CD14-positive monocyte (primary cell): ENCODE data around the gene HOXC9. TPM values are rescaled to one million over a fixed set of nuclear protein-coding genes. Genes with fewer than 3 reads are reported as not detected.

Experiments
- DNase-seq, 3 donors: peaks; one replicate each; pipeline ENCODE4 v3.0.0-alpha.2; 2011 to 2022
- H2AFZ ChIP-seq: 2 replicates; pipeline ENCODE4 v1.6.0; 2012; ENCODE audit warnings: mild to moderate bottlenecking, low read depth, low read length, inconsistent platforms; ENCODE audit not compliant: insufficient read depth, poor library complexity, severe bottlenecking
- H3K27ac ChIP-seq, 2 donors: 1 replicate in 1 of 2; 2 replicates in 1 of 2; pipeline ENCODE4 v1.5.1; 2012 to 2013; ENCODE audit warnings: low read length in 2 of 2, control low read depth in 1 of 2, inconsistent platforms in 1 of 2, low read depth in 1 of 2, mild to moderate bottlenecking in 1 of 2
- H3K27me3 ChIP-seq, 2 donors: one replicate each; pipeline versions ENCODE4 v1.6.0 to v1.6.1; 2011 to 2013; ENCODE audit warnings: low read length in 2 of 2; ENCODE audit not compliant: control insufficient read depth in 2 of 2, insufficient read depth in 2 of 2
- H3K36me3 ChIP-seq, 2 donors: replicated peaks in 1 of 2; 1 replicate in 1 of 2; 2 replicates in 1 of 2; pipeline versions ENCODE4 v1.5.1 to v1.6.1; 2012 to 2013; ENCODE audit warnings: low read length in 2 of 2, control low read depth in 1 of 2, inconsistent platforms in 1 of 2, mild to moderate bottlenecking in 1 of 2; ENCODE audit not compliant: insufficient read depth in 2 of 2, control insufficient read depth in 1 of 2
- H3K4me1 ChIP-seq, 2 donors: 1 replicate in 1 of 2; 2 replicates in 1 of 2; pipeline versions ENCODE4 v1.5.1 to v1.6.1; 2012 to 2013; ENCODE audit warnings: low read length in 2 of 2, control low read depth in 1 of 2, inconsistent platforms in 1 of 2, mild to moderate bottlenecking in 1 of 2, moderate library complexity in 1 of 2; ENCODE audit not compliant: insufficient read depth in 2 of 2, control insufficient read depth in 1 of 2
- H3K4me2 ChIP-seq: replicated peaks from 2 replicates; pipeline ENCODE3; 2012; ENCODE audit warnings: low read length, moderate library complexity, mild to moderate bottlenecking; ENCODE audit not compliant: poor library complexity, severe bottlenecking; ENCODE audit errors: extremely low read depth
- H3K4me3 ChIP-seq, 3 experiments: fragments of 200-600 bp in 1 of 3; sonication (generic) in 1 of 3; replicated peaks in 1 of 3; 1 replicate in 2 of 3; 2 replicates in 1 of 3; pipeline ENCODE4 v1.5.1; 2011 to 2013; ENCODE audit warnings: low read length in 3 of 3, mild to moderate bottlenecking in 3 of 3, control low read depth in 2 of 3, low read depth in 2 of 3, inconsistent platforms in 1 of 3, moderate library complexity in 1 of 3
- H3K79me2 ChIP-seq: 2 replicates; pipeline ENCODE4 v1.6.0; 2012; ENCODE audit warnings: mild to moderate bottlenecking, control low read depth, inconsistent platforms, low read length, moderate library complexity; ENCODE audit not compliant: insufficient read depth
- H3K9ac ChIP-seq: 2 replicates; pipeline ENCODE4 v1.6.0; 2017; ENCODE audit warnings: low read length, mild to moderate bottlenecking; ENCODE audit not compliant: insufficient read depth, poor library complexity, severe bottlenecking
- H3K9me3 ChIP-seq, 2 donors: replicated peaks in 1 of 2; 1 replicate in 1 of 2; 2 replicates in 1 of 2; pipeline versions ENCODE4 v1.5.1 to v1.6.1; 2012 to 2013; ENCODE audit warnings: low read length in 2 of 2, control low read depth in 1 of 2; ENCODE audit not compliant: control insufficient read depth in 1 of 2, insufficient read depth in 1 of 2
- H4K20me1 ChIP-seq: 2 replicates; pipeline ENCODE4 v1.6.0; 2012; ENCODE audit warnings: mild to moderate bottlenecking, low read length, control low read depth, moderate library complexity; ENCODE audit not compliant: insufficient read depth
- H3K27ac Mint-ChIP-seq, 7 donors: one replicate each; pipeline ENCODE4 v1.8.0; 2020; ENCODE audit warnings: mild to moderate bottlenecking in 7 of 7, mixed read lengths in 7 of 7, moderate library complexity in 6 of 7, inconsistent platforms in 2 of 7
- H3K27me3 Mint-ChIP-seq, 3 donors: one replicate each; pipeline ENCODE4 v1.8.0; 2021 to 2022; ENCODE audit warnings: low read depth in 3 of 3, mild to moderate bottlenecking in 3 of 3, mixed read lengths in 3 of 3, moderate library complexity in 3 of 3, inconsistent platforms in 1 of 3
- H3K36me3 Mint-ChIP-seq, 2 donors: one replicate each; pipeline ENCODE4 v1.8.0; 2020; ENCODE audit warnings: mixed read lengths in 2 of 2, inconsistent platforms in 1 of 2, mild to moderate bottlenecking in 1 of 2
- H3K4me1 Mint-ChIP-seq: one replicate; pipeline ENCODE4 v1.8.0; 2020; ENCODE audit warnings: mild to moderate bottlenecking, mixed read lengths
- H3K4me3 Mint-ChIP-seq, 2 donors: one replicate each; pipeline ENCODE4 v1.8.0; 2020; ENCODE audit warnings: mild to moderate bottlenecking in 2 of 2, mixed read lengths in 2 of 2, moderate library complexity in 1 of 2
- H3K9me3 Mint-ChIP-seq, 7 donors: one replicate each; pipeline ENCODE4 v1.8.0; 2020 to 2022; ENCODE audit warnings: mixed read lengths in 7 of 7, mild to moderate bottlenecking in 6 of 7, moderate library complexity in 6 of 7, inconsistent platforms in 2 of 7
- WGBS: methylation state at CpG from one replicate; pipeline ENCODE4 v1.1.5; 2013; ENCODE audit warnings: missing lambda C conversion rate; ENCODE audit not compliant: insufficient coverage; 5-methylcytosine and 5-hydroxymethylcytosine counted together
- intact Hi-C, 2 donors: fragments of 100-400 bp; cut with micrococcal nuclease; formaldehyde crosslinking; loops; one replicate each; pipeline versions ENCODE4 v1.15.0 to v1.15.1; 2023
- polyA plus RNA-seq, 3 donors: library from polyadenylated mRNA; depleted of rRNA in 1 of 3; unstranded in 2 of 3; stranded (reverse) in 1 of 3; fragments of 300-500 nt in 2 of 3; fragments of >200 nt in 1 of 3; fragmentation: Illumina TruSeq in 2 of 3; gene quantifications; 1 replicate in 2 of 3; 2 replicates in 1 of 3; pipeline ENCODE4 v1.2.3, GENCODE V29; 2012 to 2021
- TF ChIP-seq, protein P1 (sequence below): fragments of 200-600 bp; IDR thresholded peaks from one replicate; pipeline ENCODE4 v1.8.0; 2022; ENCODE audit warnings: antibody characterized with exemption, mild to moderate bottlenecking

HOXC9 gene
- polyA plus RNA-seq, 3 donors, result not detected

DNA sequence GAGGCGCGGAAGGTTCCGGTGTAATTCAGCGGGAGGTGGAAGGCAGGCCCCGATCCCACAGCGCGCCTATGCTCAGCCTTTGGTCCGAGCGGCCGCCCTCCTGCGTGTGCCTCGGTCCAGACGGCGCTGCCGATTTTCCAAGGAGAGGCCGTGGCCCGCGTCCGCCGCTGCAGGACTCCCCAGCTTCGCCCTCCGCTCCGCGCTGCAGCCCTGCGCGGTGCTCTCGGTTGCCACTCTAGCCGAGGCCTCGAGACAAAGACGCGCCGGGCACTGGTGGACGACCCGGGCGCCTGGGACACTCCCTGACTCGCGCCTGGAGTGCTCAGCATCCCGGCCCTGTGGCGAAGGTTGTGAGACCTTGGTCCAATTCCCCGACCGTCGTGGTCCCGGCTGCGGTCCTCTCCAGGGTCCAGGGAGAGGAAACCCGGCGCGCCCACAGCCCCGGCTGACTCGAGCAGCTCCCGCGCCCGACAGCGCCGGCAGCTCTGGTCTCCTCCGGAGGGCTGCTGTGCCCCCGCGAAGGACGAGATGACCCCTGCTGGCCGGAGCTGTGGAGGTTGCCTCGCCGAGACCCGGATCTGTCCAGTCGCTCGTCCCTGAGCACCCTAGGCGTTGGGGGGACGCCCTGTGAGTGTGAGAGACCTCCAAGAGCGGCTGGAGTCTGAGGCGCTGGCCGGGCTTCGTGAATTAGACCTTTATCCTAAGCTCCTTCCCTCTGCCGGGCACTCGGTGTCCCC lies 38.8 kb upstream of the HOXC9 start:
- H2AFZ ChIP-seq, result no peak overlapping the region
- H3K9me3 ChIP-seq, result peaks cover 7 to 89% of the 10 kb centered on the region in 2 donors
- H3K27ac ChIP-seq, result no peak overlapping the region
- intact Hi-C loops, result no loop called here
- H4K20me1 ChIP-seq, result no peaks in the 10 kb centered on the region
- H3K4me3 ChIP-seq, result no peak overlapping the region
- no peaks in the 10 kb centered on the region for H3K79me2 ChIP-seq
- no peaks in the 10 kb centered on the region for H3K4me1 ChIP-seq
- DNase-seq, result no peak
- 4% methylated on average over 72 of the region's 72 CpGs for WGBS
- no peak overlapping the region for H3K27ac Mint-ChIP-seq
- no peaks in the 10 kb centered on the region for H3K36me3 ChIP-seq
- peaks cover 96 to 99% (median 96%) of the 10 kb centered on the region in 3 donors for H3K27me3 Mint-ChIP-seq
- H3K4me2 ChIP-seq, result no peak overlapping the region
- no peak overlapping the region for H3K9ac ChIP-seq
- peak overlapping the region in 1 of 2 donors; percentile 59 for H3K4me3 Mint-ChIP-seq
- peaks cover 5 to 67% (median 38%) of the 10 kb centered on the region in 7 donors for H3K9me3 Mint-ChIP-seq
- TF ChIP-seq, protein P1, sequence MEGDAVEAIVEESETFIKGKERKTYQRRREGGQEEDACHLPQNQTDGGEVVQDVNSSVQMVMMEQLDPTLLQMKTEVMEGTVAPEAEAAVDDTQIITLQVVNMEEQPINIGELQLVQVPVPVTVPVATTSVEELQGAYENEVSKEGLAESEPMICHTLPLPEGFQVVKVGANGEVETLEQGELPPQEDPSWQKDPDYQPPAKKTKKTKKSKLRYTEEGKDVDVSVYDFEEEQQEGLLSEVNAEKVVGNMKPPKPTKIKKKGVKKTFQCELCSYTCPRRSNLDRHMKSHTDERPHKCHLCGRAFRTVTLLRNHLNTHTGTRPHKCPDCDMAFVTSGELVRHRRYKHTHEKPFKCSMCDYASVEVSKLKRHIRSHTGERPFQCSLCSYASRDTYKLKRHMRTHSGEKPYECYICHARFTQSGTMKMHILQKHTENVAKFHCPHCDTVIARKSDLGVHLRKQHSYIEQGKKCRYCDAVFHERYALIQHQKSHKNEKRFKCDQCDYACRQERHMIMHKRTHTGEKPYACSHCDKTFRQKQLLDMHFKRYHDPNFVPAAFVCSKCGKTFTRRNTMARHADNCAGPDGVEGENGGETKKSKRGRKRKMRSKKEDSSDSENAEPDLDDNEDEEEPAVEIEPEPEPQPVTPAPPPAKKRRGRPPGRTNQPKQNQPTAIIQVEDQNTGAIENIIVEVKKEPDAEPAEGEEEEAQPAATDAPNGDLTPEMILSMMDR, result no peak
- peaks cover 4 to 16% of the 10 kb centered on the region in 2 donors for H3K36me3 Mint-ChIP-seq
- peaks cover 96 to 100% of the 10 kb centered on the region in 2 donors for H3K27me3 ChIP-seq
- peaks cover 28% of the 10 kb centered on the region for H3K4me1 Mint-ChIP-seq

DNA sequence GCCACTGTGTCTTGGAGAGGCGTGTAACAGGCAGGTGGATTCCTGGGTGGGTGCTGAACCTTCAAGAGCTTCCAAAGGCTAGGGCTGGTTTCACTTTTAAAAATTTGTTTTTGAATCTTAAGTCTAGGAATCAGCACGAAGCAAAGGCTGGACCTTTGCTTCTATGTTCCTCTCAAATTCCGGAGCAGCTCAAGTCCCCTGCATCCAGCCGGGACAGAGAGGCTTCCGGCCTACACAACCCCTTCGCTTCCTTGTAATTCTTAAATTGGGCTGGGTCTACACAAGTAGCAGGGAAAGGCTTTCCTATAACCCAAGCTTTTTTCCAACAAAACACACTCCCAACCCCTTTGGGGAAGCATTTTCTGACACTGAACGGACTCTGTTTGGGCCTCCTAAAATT lies 37.0 kb upstream of the HOXC9 start:
- Histone ChIP-seq H3K9me3 (peaks cover 11 to 89% of the 10 kb centered on the region in 2 donors), H3K27ac (no peak overlapping the region), H3K4me2 (no peak overlapping the region), H3K36me3 (no peaks in the 10 kb centered on the region), H2AFZ (no peak overlapping the region), H4K20me1 (no peaks in the 10 kb centered on the region), H3K4me1 (no peaks in the 10 kb centered on the region), H3K9ac (no peak overlapping the region), H3K79me2 (no peaks in the 10 kb centered on the region), H3K27me3 (peaks cover 96 to 100% of the 10 kb centered on the region in 2 donors), H3K4me3 (no peak overlapping the region)
- 12% methylated on average over 5 of the region's 7 CpGs for WGBS
- Mint-ChIP-seq H3K4me1 (peaks cover 35% of the 10 kb centered on the region), H3K27ac (no peak overlapping the region), H3K27me3 (peaks cover 96 to 99% (median 96%) of the 10 kb centered on the region in 3 donors), H3K9me3 (peaks cover 5 to 67% (median 38%) of the 10 kb centered on the region in 7 donors), H3K4me3 (peak overlapping the region in 1 of 2 donors; percentile 82), H3K36me3 (peaks cover 4 to 20% of the 10 kb centered on the region in 2 donors)
- TF ChIP-seq, protein P1, result no peak
- no peak for DNase-seq
- intact Hi-C loops, result no loop called here
